ENCODE measurements around the gene SMYD1.

- TF ChIP-seq TBL1XR1 (IDR thresholded peaks at IDR 0.05; ENCODE audit: low read depth, low read length) (no peak), POLR2A (IDR thresholded peaks at IDR 0.05; ENCODE audit: low read depth, low read length) (no peak), CTCF (IDR thresholded peaks at IDR 0.05 in 2 of 3, conservative IDR thresholded peaks at IDR 0.05 in 1 of 3; ENCODE audit: control insufficient read depth in 2 of 3, extremely low read depth in 1 of 3, insufficient read depth in 1 of 3, low read depth in 3 of 3, low read length in 3 of 3) (no peak), ZBTB40 (IDR thresholded peaks at IDR 0.05; ENCODE audit: borderline replicate concordance) (no peak), NRF1 (conservative IDR thresholded peaks at IDR 0.05; ENCODE audit: low read depth, low read length) (no peak)
Observed at GRCh38 chr2:88028931-88029330, 38.7 kb upstream of the SMYD1 start.

Measured in GM12878 (cell line).